Measurements from ENCODE around the gene AUTS2.
A peak's percentile ranks its signal among the peaks of the same experiment; 100 is the strongest.

The AUTS2 gene

DNA sequence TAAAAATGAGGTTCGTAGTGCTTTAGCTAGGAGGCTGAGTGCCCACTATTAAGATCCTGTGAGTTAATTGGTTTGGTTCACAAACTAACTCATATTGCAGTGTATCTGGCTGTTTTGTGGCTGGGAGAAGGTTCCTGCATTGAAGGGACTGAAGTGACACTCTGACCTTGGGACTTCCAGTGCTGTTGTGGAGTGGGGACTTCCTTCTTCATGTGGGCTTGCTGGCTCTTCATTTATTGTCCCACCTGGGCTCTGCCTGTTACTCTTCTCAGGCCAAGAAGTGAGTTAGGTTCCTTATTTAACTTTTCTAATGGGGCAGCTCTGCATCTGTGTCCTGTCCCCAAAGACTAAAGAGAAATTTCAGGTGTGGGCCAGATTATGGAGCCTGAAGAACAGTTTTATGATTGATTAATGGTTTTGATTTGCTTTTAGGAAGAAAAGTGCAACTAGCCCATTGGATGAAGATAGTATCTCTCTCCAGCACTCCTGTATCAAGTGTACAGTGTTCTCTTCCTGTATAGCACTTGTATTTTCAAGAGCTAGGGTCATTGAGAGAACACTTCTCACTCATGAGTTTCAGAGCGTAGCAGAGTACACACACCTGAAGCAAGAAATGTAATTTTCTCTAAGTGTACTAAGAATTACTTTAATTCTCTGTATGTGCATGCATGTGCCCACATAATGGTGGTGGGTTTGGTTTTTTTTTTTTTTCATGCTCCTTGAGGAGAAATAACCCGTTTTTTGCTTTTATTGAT lies 54.8 kb downstream of the AUTS2 start:
- DNase-seq (ENCODE audit: extremely low spot score, insufficient read length, low read depth) (no peak), FAIRE-seq (peak; percentile 9)

DNA sequence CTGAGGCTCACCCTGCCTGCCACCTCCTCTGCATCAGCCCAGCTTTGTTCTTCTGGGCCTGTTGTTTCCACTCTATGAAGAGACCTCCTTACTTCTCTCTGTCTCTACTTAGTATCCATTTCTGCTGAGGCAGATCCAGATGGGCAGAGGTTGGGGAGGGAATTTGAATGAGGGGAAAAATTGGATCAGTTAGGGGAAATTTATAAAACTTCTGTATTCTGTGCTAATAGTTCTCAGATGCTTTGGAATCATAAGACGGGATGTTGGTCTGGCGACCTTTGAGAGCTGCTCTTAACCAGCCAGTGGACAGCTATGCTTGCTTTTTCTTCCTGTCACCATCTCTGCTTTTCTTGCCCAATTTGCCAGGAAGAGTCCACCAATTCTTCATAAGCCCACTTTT lies 55.5 kb downstream of the AUTS2 start:
- FAIRE-seq = no peak

DNA sequence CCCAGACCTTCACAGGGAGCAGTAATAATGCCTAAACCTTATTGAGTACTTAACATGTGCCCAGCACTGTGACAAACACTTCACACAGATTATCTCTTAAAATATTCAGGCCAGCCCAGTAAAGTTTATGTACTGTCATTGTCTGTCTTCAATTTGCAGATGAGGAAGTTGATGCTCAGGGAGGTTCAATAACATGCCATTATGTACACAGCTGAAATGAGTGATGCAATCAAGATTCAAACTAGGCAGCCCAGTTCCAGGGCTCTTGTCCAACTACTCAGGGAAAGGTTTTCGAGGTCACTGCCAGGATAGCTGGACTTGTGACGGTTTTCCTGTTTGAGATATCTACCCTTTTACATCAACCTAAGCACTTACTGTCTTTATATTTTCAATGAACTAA lies 56.1 kb downstream of the AUTS2 start:
- FAIRE-seq = no peak
- no peak for DNase-seq (ENCODE audit: extremely low spot score, insufficient read length, low read depth)

More for the DNA sequence above, 55.5 kb downstream of the AUTS2 start:
- DNase-seq (ENCODE audit: extremely low spot score, insufficient read length, low read depth) = no peak

DNA sequence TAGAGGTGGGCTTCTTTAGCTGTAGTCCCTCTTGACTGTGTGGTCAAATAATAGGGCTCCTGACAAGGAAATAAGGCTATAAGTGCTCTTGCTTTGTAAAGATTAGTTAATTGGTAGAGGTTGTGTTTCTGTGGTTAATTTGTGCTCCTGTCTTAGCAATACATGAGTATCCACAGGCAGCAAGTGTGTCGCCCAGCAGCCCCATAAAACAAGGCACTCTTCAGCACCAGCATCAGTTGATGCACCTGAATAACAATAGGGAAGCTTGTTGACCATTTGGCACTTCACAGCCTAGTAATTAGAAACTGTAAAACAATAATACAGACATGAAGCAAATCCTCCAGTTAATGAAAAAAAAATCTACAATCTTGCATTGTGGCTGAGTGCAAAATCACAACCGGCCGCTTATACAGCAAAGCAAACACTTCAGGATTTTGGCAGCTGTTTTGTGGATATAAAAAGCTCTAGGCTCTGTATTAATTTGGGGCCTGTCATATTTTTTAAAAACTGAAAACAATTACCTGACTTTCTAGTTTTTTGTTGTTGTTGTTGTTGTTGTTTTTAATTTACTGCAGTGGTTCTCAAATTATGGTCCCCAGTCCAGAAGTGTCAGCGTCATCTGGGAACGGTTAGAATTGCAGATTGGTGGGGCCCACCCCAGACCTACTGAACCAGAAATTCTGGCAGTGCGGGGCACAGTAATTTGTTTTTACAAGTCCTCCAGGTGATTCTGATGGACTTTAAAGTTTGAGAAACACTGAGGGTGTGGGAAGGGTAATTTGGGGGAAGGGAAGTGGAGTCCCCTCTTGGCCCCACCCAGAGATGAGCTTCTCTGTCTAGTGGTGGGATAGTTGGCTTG lies 56.8 kb downstream of the AUTS2 start:
- DNase-seq (ENCODE audit: extremely low spot score, insufficient read length, low read depth) = no peak
- no peak for FAIRE-seq

DNA sequence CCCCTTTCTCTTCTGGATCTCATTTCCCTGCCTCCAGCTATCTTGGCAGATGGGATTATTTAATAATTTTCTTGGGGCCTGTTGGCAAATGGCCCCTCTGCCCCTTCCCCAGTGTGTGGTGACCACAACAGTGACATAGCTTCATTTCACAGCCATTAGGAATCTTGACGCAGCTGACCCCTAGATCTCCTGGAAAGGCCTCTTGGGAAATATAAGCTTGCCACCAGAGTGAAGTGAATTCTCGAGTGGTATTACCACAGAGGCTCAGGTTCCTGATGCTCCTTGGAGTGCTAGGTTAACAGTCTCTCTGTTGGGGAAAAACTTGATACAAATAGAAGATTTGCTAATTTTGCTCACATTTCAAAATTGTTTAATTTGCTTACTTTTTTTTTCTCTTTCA lies 57.8 kb downstream of the AUTS2 start:
- DNase-seq (ENCODE audit: extremely low spot score, insufficient read length, low read depth) (no peak), FAIRE-seq (no peak)

DNA sequence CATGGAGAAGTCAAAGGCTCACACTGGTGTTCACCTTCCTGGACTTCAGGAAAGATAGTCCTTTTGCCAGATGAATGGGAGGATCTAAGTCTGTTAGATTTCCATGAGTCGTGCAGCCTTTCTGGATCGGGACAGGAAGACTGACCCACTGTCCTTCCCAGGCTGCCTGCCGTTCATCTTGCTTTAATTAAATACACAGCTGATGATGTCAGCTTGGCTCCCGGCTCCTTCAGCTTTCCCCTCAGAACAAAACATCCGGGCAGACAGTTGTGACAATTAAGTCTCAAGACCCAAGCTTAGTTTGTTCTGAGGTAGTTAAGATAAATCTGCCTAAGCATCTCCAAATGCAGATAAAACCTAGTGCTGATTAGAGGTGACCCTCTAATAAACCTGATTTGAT lies 58.6 kb downstream of the AUTS2 start:
- no peak for FAIRE-seq
- DNase-seq (ENCODE audit: extremely low spot score, insufficient read length, low read depth) = no peak

DNA sequence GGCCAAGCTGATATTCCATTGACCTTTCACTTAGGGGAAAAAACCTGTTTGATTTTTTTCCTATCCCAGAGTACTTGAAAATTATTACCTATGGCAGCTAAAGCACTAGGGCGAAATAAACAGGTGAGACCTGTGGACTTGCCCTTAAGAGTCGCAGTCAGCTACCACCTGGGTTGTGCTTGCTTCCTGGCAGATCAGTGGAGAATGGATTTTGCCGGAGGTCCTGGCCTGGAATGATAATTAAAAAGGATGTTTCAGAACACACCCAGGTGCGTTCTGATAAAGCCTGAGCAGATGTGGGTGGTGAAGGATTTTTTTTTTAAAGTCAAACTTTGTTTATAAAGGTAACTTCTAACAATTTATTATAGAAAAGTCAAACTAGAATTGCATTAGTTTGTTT lies 59.1 kb downstream of the AUTS2 start:
- no peak for FAIRE-seq
- DNase-seq (ENCODE audit: extremely low spot score, insufficient read length, low read depth) = no peak

DNA sequence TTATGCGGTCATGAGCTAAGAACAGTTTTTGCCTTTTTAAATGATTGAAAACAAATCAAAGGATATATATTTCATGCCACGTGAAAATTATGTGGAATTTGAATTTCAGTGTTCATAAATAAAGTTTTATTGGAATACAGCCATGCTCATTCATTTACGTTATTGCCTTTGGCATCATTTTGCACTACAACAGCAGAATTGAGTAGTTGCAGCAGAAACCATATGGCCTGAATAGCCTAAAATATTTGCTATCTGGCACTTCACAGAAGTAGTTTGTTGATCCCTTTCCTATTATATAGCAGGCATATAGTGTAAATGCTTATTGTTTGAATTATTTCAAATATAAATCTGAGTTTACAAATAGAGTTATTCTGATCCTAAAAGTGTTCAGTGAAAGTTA lies 59.7 kb downstream of the AUTS2 start:
- FAIRE-seq (no peak), DNase-seq (ENCODE audit: extremely low spot score, insufficient read length, low read depth) (no peak)

DNA sequence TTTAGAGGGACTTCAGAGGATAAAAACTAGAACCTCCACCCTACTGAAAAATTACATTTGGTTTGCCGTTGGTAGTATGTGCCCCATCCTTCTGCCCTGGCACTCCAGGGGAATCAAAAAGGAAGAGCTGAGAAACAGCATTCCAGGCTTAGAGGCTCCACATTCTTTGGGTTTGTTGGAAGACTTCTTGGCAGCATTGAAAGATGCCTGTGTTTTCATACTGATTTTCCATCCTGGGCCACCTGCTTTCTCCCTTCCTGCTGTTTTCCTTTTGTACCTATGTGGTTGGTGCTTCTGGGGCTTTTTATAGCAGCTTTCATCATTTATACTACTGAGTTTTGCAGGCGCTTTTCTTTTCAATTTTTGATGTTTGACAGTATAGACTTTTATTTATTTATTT lies 61.7 kb downstream of the AUTS2 start:
- DNase-seq (ENCODE audit: extremely low spot score, insufficient read length, low read depth) (no peak), FAIRE-seq (no peak)

DNA sequence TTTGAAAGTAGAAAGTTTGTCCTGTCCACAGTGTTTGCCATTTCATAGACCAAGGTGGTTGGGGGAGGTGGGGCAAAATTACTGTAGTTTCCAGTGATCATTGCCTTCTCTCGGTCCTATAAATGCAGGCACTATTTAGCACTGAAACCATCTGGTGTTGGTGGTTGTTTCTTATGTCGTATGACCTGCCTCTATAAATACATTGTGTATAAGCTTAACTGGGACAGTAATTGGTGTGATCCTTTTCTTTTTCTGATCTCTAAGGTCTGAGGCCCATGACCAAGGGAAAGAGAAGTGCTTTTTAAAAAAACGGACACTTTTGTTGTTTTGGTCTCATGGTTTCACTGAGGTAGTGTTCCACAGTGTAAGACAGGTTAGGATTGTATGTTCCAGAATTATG lies 63.1 kb downstream of the AUTS2 start:
- FAIRE-seq (no peak), DNase-seq (ENCODE audit: extremely low spot score, insufficient read length, low read depth) (no peak)

DNA sequence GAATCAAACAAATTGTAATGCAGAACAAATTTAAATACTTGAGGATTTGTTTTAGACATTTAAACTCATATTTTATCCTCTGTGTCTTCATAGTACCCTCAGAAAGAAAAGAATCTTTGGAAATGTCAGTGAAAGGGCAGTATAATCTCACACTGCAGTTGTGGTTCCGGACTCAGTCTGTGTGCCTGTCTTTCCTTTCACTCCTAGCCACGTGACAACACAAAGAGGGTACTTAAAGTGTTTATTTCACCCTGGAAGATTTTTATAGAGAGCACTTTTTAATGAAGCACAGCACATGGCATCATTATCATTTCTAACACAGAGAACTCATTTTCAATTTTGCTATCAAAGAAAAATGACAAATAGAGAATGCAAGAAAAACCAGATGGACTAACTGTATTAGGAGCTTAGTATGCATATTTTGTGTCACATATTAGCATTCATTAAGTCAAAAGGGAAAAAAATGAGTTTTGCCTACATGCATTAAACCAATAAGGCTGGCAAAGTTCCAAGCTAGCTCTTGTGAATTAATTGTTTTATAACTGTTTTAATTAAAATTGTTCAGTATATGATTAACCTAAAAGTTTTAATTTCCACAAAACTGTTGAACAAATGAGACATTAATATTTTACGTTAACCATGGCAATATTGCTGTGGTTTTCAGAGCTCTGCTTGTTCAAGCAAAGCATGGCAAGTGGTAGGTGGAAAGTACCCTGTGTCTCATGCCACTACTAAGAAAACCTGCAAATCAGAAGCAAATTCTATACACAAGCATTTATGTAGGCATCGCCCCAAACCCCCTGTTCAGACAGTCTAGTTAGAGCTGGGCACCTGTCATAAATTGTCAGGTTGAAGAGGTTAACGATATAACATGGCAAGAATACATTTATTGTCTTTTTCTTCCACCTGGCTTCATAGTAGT lies 65.9 kb downstream of the AUTS2 start:
- DNase-seq (ENCODE audit: extremely low spot score, insufficient read length, low read depth) (no peak), FAIRE-seq (peak; percentile 76)

DNA sequence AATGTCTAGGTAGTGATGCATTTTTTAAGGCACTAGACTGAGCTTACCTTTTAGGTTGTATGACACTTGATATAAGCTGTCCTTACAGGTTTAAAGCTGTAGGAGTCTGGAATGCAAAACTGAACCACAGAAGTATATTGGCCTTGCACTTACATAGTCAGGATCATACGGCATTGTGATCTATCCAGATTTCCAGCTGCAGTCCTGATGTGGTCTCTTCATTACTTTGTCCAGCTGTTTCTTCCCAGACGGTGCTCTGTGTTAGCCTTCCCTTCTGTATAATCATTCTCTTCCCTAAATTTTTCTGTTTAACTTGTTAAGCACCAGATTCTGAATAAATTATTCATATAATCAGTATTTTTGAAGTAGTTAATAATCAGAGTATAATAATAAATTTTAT lies 67.1 kb downstream of the AUTS2 start:
- no peak for DNase-seq (ENCODE audit: extremely low spot score, insufficient read length, low read depth)
- FAIRE-seq = no peak

DNA sequence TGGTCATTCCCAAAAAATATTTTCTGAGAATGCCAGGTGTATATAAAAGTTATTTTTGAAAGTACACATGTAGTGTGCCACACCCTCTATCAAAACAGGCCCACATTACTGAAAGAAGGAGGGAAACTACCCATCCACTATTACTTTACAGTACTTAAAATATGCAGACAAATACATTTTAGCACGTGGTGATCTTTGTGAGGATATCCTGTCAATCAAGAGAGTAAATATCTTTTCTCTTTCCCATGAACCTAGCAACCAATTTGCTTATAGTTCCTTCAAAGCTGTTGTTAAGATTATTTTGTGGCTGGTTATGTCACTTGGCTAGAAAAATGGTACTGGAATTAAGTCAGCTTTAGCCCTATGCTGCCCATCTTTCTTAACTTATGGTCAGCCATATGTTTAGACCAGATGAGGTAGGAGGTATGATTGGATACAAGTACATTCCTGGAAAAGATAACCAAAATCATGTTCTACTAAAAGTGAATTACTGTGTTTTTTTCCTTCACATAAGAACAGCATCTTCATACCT lies 70.1 kb downstream of the AUTS2 start:
- no peak for DNase-seq (ENCODE audit: extremely low spot score, insufficient read length, low read depth)
- no peak for FAIRE-seq

DNA sequence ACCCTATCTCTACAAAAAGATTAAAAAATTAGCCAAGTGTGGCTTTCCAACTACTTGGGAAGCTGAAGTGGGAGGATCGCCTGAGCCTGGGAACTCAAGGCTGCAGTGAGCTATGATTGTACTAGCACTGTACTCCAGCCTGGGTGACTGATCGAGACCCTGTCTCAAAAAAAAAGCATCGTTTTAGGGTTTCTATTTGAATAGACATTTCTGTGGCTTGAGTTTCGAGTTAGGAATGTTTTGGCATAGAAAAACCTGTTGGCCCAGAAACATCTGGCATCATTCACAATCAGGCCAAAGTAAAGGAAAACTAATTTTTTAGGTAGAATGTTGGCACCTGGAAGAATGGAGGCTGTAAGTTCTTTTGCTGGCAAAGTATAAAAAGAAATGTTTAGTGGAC lies 72.4 kb downstream of the AUTS2 start:
- peak; percentile 26 for FAIRE-seq
- DNase-seq (ENCODE audit: extremely low spot score, insufficient read length, low read depth) = no peak

DNA sequence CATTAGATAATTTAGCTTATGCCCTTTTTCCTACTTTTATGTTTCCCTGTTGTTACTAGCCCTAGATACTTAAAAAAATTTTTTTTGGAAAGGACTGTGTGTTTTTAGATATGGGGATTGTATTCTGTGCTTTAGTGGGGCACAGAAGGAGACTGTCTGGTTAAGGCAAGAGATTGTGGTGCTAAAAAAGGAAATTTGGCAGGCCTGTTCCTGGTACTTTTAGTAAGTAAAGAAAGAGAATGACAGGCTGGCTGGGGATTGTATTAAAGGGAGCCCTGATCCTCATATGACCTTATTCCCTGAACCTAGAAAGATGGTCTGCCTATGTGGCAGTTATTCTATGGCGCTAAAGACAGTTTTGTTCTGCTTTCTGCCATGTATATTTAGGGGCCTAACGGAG lies 74.8 kb downstream of the AUTS2 start:
- no peak for DNase-seq (ENCODE audit: extremely low spot score, insufficient read length, low read depth)
- no peak for FAIRE-seq

DNA sequence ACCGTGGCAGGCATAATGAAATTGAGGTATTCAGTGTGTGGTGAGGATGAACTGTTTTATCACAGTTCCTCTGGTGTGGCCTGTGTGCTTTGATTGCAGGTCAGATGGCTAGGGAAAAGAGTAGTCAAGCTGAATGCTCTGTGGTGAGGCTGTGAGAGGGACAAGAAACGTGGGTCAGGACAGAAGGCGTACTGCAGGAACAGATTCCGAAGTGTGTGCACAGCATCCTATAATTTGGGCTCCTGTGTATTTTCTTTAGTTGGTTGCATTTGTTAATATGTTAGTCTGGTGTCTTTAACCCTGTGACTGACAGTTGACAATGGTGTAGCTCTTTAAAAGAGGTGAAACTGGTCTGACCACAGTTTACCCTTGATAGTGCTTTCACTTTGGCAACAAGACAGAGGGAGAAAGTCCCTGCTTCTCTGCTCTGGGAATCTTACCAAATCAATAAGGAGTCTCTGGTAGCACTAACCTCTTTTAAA lies 76.5 kb downstream of the AUTS2 start:
- FAIRE-seq = peak; percentile 84

DNA sequence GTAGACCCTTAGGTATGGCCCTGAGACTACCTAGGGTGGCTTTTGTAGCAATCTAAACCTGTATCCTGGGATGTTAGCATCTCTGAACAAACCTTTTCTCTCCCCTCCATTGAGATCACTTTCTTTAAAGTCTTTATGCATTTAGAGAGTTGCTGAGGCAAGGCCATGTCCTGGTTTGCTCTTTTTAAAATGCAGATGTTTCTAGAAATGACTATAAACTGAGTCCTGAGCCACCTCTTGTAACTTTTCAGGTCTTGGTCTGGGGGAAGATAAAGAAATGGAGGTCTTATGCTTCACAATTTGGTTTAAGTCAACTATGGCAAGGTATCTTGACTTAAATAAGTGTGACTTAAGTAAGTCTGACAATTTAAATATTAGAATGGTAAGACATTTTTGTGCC lies 78.0 kb downstream of the AUTS2 start:
- no peak for DNase-seq (ENCODE audit: extremely low spot score, insufficient read length, low read depth)
- no peak for FAIRE-seq

More for the DNA sequence above, 76.5 kb downstream of the AUTS2 start:
- DNase-seq (ENCODE audit: extremely low spot score, insufficient read length, low read depth) = no peak

DNA sequence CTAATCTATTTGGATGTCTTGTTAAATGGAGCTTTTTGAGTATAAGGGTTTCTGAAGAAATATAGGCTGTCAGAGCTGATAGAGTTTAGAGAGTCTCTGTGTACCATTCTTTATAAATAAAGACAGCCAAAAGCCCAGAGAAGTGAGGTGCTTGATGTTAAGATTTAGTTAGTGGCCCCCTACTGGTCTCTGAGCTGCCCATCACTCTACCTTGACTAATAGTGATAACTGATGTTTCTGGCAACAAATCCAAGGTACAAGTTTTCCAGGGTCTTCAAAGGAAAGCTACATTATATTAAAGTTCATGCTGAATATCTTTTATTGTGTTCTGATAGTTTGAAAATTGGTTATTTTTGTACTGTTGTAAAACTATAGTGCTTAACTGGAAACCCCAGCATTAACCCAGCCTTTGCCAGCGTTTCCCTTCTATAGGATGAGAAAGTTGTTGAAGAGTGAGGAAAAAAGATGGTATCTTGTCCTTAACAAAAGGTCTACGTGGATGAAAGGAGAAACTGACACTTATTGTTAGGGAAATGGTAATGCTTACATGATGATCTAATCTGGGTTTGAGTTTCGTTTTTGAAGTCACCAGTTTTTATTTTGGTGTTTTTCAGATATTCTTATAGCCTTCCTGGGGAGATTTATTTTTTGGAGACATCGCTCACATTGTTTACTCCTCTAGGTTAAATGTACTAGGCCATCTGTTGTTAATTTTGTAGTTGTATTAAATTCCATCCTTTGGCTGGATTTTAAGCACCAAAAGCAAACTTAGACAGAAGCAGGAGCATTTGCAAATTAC lies 79.0 kb downstream of the AUTS2 start:
- FAIRE-seq = peak; percentile 41

DNA sequence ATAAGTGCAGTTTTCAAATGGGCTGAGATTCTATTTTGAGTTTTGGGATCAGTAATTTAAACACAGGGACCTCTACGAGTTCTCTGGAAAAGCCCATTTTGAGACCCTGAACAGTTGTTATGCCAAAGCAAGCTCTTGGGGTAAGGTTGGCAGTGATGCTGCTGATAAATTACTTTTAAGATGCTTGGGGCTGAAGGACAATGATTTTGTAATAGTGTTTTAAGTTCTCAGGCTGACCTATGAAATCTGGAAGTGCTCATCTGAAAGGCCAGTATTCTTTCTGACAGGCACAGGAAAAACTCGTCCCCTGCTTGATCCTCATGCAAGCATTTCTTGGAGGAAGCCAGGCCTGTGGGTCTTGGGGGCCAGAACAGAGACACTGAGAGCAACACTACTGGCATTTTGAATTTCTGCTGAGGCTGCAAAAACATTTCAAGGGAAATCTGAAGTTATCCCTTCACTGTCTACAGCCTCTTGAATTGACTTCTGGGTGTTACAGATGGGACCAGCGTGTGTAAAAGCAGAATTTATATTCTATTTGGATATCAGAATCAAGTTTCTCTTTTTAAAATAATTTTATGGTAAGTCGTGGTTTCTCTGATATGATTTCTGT lies 79.7 kb downstream of the AUTS2 start:
- no peak for FAIRE-seq

More for the DNA sequence above, 79.0 kb downstream of the AUTS2 start:
- no peak for DNase-seq (ENCODE audit: extremely low spot score, insufficient read length, low read depth)

More for the DNA sequence above, 79.7 kb downstream of the AUTS2 start:
- DNase-seq (ENCODE audit: extremely low spot score, insufficient read length, low read depth) = no peak
